Liver (tissue), 9 donors: Measurements from ENCODE around the gene HGFAC. TPM values are rescaled to one million over a fixed set of nuclear protein-coding genes. Genes with fewer than 3 reads are reported as not detected.

Source experiments
- DNase-seq: peaks from one replicate; pipeline ENCODE4 v3.0.0-alpha.2; 2017; ENCODE audit warnings: low spot score
- H3K27ac ChIP-seq, 2 donors: one replicate each; pipeline ENCODE4 v1.7.0; 2013; ENCODE audit warnings: inconsistent platforms in 2 of 2, low read length in 2 of 2, control low read depth in 1 of 2, low read depth in 1 of 2, mild to moderate bottlenecking in 1 of 2
- H3K27me3 ChIP-seq, 4 donors: one replicate each; pipeline versions ENCODE4 v1.6.1 to v1.7.0; 2013; ENCODE audit warnings: low read length in 3 of 4, inconsistent platforms in 1 of 4, mild to moderate bottlenecking in 1 of 4, moderate library complexity in 1 of 4; ENCODE audit not compliant: control insufficient read depth in 4 of 4, insufficient read depth in 4 of 4
- H3K36me3 ChIP-seq, 4 donors: one replicate each; pipeline versions ENCODE4 v1.6.1 to v1.7.0; 2013; ENCODE audit warnings: low read length in 3 of 4, mild to moderate bottlenecking in 3 of 4, low read depth in 1 of 4, moderate library complexity in 1 of 4; ENCODE audit not compliant: control insufficient read depth in 4 of 4, insufficient read depth in 3 of 4
- H3K4me1 ChIP-seq, 4 donors: one replicate each; pipeline versions ENCODE4 v1.6.1 to v1.7.0; 2013; ENCODE audit warnings: low read length in 3 of 4, mild to moderate bottlenecking in 3 of 4, moderate library complexity in 1 of 4; ENCODE audit not compliant: control insufficient read depth in 4 of 4, insufficient read depth in 4 of 4
- H3K4me3 ChIP-seq, 3 donors: one replicate each; pipeline versions ENCODE4 v1.6.1 to v1.7.0; 2013; ENCODE audit warnings: low read length in 3 of 3, control low read depth in 1 of 3, low read depth in 1 of 3, mild to moderate bottlenecking in 1 of 3
- H3K9ac ChIP-seq, 2 donors: one replicate each; pipeline ENCODE4 v1.7.0; 2013; ENCODE audit warnings: low read length in 2 of 2, mild to moderate bottlenecking in 2 of 2, moderate library complexity in 2 of 2, control low read depth in 1 of 2, low read depth in 1 of 2
- H3K9me3 ChIP-seq, 4 donors: one replicate each; pipeline versions ENCODE4 v1.6.1 to v1.7.0; 2013; ENCODE audit warnings: low read length in 3 of 4; ENCODE audit not compliant: control insufficient read depth in 4 of 4
- EGR1 ChIP-seq, 2 donors: IDR thresholded peaks; 2 replicates each; pipeline ENCODE4 v1.6.1; 2016 to 2018; ENCODE audit warnings: antibody characterized with exemption in 2 of 2, low read depth in 2 of 2
- FOXA1 ChIP-seq: IDR thresholded peaks from 2 replicates; pipeline ENCODE4 v1.6.1; 2016; ENCODE audit warnings: antibody characterized with exemption
- FOXA2 ChIP-seq: IDR thresholded peaks from 2 replicates; pipeline ENCODE4 v1.6.1; 2016; ENCODE audit warnings: antibody characterized with exemption
- GABPA ChIP-seq, 2 donors: IDR thresholded peaks in 1 of 2; conservative IDR thresholded peaks in 1 of 2; 2 replicates each; pipeline ENCODE4 v1.6.1; 2016; ENCODE audit warnings: antibody characterized with exemption in 2 of 2, mild to moderate bottlenecking in 1 of 2, moderate library complexity in 1 of 2
- HNF4A ChIP-seq, 2 donors: conservative IDR thresholded peaks; 2 replicates each; pipeline ENCODE4 v1.6.1; 2016; ENCODE audit warnings: antibody characterized with exemption in 2 of 2, mild to moderate bottlenecking in 2 of 2
- HNF4G ChIP-seq: IDR thresholded peaks from 2 replicates; pipeline ENCODE4 v1.6.1; 2016; ENCODE audit warnings: antibody characterized with exemption
- JUND ChIP-seq, 2 donors: IDR thresholded peaks; 2 replicates each; pipeline ENCODE4 v1.6.1; 2016; ENCODE audit warnings: antibody characterized with exemption in 2 of 2
- NR2F2 ChIP-seq: IDR thresholded peaks from 2 replicates; pipeline ENCODE4 v1.6.1; 2016; ENCODE audit warnings: antibody characterized with exemption
- RAD21 ChIP-seq, 2 donors: IDR thresholded peaks; 2 replicates each; pipeline ENCODE4 v1.6.1; 2016; ENCODE audit warnings: antibody characterized with exemption in 2 of 2, mild to moderate bottlenecking in 2 of 2
- RXRA ChIP-seq, 2 donors: IDR thresholded peaks; 2 replicates each; pipeline ENCODE4 v1.6.1; 2017 to 2018; ENCODE audit warnings: antibody characterized with exemption in 2 of 2, mild to moderate bottlenecking in 1 of 2
- SP1 ChIP-seq: IDR thresholded peaks from 2 replicates; pipeline ENCODE4 v1.6.1; 2018; ENCODE audit warnings: antibody characterized with exemption, mild to moderate bottlenecking
- TAF1 ChIP-seq: conservative IDR thresholded peaks from 2 replicates; pipeline ENCODE4 v1.6.1; 2016; ENCODE audit warnings: antibody characterized with exemption, mild to moderate bottlenecking
- YY1 ChIP-seq: IDR thresholded peaks from 2 replicates; pipeline ENCODE4 v1.6.1; 2016; ENCODE audit warnings: antibody characterized with exemption, mild to moderate bottlenecking
- WGBS: extraction: QIAGEN DNeasy Blood & Tissue Kit; methylation state at CpG from one replicate; pipeline ENCODE4 v1.1.7; 2013; 5-methylcytosine and 5-hydroxymethylcytosine counted together
- polyA plus RNA-seq, 2 donors: library from polyadenylated mRNA; stranded (reverse) in 1 of 2; unstranded in 1 of 2; fragments of 200-250 nt in 1 of 2; fragments of >200 nt in 1 of 2; fragmentation: Nextera tagmentation in 1 of 2; extraction: Ambion mirVana in 1 of 2; gene quantifications; one replicate each; pipeline versions ENCODE4 v1.2.1 to v1.2.3, GENCODE V29; 2013 to 2015
- total RNA-seq, 2 donors: library from RNA; depleted of rRNA; stranded (reverse); fragments of >200 nt; gene quantifications; one replicate each; pipeline ENCODE4 v1.2.3, GENCODE V29; 2014
- TF ChIP-seq, protein P1 (sequence below): IDR thresholded peaks from 2 replicates; pipeline ENCODE4 v1.6.1; 2016; ENCODE audit warnings: antibody characterized with exemption
- TF ChIP-seq, protein P2 (sequence below): IDR thresholded peaks from 2 replicates; pipeline ENCODE4 v1.6.1; 2016; ENCODE audit warnings: antibody characterized with exemption
- TF ChIP-seq, protein P3 (sequence below): IDR thresholded peaks from 2 replicates; pipeline ENCODE4 v1.6.1; 2016; ENCODE audit warnings: antibody characterized with exemption, mild to moderate bottlenecking
- TF ChIP-seq, protein P4 (sequence below): IDR thresholded peaks from 2 replicates; pipeline ENCODE4 v1.6.1; 2016; ENCODE audit warnings: antibody characterized with exemption
- TF ChIP-seq, protein P5 (sequence below): fragments of 150-350 bp; IDR thresholded peaks from 2 replicates; pipeline ENCODE4 v1.5.1; 2017; ENCODE audit warnings: improper control_type of control experiment, low read depth, low read length; ENCODE audit not compliant: missing input control
- donor health status: healthy.
- donor health status: healthy.
- donor health status: healthy.
- donor health status: healthy.
- donor health status: healthy.

The HGFAC gene
- total and polyA plus RNA-seq, 4 donors: 23.3 to 133 (median 82.7) TPM

DNA sequence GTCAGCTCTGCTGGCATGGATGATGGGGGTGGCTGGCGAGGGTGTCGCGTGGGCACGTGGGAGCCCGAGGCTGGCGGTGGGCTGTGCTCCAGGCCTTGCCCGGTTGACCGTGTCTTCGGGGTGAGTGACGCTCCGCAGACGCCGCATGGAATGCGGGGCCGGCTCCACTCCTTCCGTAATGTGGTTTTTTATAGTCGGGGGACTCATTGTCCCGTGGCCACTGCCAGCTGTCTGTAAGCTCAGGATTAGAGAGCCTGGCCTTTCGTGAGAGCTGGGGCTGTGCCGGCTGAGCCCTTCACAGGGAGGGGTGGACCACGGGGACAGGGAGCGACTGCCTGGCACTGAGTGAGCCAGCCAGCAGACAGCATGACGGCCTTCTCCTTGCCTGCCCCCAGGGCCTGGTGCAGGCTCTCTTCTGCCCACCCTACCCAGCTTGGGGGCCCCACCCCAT, 41.7 kb downstream of the HGFAC start:
- WGBS: 72% methylated on average over 23 of the region's 23 CpGs
- Histone ChIP-seq H3K27me3 (no peaks in the 10 kb centered on the region), H3K36me3 (no peaks in the 10 kb centered on the region)

DNA sequence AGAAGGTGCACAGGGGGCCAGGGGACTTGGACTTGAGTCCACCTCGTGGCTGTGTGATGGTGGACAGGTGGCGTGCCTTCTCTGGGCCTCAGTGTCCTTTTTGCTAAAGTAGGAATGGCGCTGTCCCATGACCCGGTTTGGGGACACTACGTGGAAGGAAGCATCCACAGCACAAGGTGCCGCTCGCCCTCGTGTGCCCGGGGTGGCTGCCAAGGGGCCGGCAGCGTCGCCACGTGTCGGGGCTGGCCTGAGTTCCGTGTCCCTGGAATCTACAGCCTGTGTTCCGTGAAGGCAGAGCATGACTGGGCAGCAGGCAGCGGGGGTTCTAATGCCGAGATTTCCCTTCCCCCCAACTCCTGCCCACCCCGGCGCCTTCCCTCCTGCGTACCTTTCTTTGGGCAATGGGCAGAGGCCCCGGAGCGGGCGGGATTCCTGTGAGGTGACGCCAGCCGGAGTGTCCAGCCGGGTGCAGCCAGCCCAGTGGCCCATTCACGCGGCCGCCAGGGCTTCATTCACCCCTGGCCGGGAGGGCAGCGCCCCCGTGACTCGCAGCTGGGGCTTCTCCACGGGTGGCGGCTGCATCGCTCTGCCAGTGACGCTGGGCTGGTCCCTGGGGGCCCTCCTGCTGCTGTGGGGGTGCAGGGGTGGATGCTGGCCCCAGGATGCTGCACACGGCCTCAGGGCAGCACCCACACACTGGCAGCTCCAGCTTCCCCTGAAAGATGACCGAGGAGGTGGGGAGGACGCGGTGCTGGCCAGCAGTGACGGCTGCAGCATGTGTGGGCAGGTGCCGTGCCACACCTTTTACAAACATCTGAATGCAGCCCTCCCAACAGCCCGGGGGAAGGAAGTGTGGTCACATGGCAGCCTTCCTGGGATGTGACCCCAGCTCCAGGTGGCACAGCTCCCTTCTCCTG, 42.5 kb downstream of the HGFAC start:
- DNase-seq: no peak
- no peak overlapping the region for H3K27ac ChIP-seq
- 56% methylated on average over 45 of the region's 45 CpGs for WGBS
- peaks cover 0 to 3% (median 0%) of the 10 kb centered on the region in 4 donors for H3K4me1 ChIP-seq
- H3K9ac ChIP-seq: no peak overlapping the region
- H3K27me3 ChIP-seq: no peaks in the 10 kb centered on the region
- no peak overlapping the region for H3K4me3 ChIP-seq
- H3K36me3 ChIP-seq: no peaks in the 10 kb centered on the region
- TF ChIP-seq NR2F2 (no peak), FOXA1 (no peak), SP1 (no peak), HNF4G (no peak), EGR1 (IDR thresholded peaks at IDR 0.05; ENCODE audit: low read depth in 2 of 2) (no peak), JUND (IDR thresholded peaks at IDR 0.05) (no peak), GABPA (IDR thresholded peaks at IDR 0.05 in 1 of 2, conservative IDR thresholded peaks at IDR 0.05 in 1 of 2) (no peak), HNF4A (conservative IDR thresholded peaks at IDR 0.05) (no peak), FOXA2 (no peak), RXRA (IDR thresholded peaks at IDR 0.05) (no peak), RAD21 (IDR thresholded peaks at IDR 0.05) (no peak), YY1 (no peak)
- TF ChIP-seq, protein P1, sequence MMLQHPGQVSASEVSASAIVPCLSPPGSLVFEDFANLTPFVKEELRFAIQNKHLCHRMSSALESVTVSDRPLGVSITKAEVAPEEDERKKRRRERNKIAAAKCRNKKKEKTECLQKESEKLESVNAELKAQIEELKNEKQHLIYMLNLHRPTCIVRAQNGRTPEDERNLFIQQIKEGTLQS: no peak
- TF ChIP-seq, protein P2, sequence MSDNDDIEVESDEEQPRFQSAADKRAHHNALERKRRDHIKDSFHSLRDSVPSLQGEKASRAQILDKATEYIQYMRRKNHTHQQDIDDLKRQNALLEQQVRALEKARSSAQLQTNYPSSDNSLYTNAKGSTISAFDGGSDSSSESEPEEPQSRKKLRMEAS: no peak
- TF ChIP-seq, protein P3, sequence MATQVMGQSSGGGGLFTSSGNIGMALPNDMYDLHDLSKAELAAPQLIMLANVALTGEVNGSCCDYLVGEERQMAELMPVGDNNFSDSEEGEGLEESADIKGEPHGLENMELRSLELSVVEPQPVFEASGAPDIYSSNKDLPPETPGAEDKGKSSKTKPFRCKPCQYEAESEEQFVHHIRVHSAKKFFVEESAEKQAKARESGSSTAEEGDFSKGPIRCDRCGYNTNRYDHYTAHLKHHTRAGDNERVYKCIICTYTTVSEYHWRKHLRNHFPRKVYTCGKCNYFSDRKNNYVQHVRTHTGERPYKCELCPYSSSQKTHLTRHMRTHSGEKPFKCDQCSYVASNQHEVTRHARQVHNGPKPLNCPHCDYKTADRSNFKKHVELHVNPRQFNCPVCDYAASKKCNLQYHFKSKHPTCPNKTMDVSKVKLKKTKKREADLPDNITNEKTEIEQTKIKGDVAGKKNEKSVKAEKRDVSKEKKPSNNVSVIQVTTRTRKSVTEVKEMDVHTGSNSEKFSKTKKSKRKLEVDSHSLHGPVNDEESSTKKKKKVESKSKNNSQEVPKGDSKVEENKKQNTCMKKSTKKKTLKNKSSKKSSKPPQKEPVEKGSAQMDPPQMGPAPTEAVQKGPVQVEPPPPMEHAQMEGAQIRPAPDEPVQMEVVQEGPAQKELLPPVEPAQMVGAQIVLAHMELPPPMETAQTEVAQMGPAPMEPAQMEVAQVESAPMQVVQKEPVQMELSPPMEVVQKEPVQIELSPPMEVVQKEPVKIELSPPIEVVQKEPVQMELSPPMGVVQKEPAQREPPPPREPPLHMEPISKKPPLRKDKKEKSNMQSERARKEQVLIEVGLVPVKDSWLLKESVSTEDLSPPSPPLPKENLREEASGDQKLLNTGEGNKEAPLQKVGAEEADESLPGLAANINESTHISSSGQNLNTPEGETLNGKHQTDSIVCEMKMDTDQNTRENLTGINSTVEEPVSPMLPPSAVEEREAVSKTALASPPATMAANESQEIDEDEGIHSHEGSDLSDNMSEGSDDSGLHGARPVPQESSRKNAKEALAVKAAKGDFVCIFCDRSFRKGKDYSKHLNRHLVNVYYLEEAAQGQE: no peak
- TF ChIP-seq, protein P4, sequence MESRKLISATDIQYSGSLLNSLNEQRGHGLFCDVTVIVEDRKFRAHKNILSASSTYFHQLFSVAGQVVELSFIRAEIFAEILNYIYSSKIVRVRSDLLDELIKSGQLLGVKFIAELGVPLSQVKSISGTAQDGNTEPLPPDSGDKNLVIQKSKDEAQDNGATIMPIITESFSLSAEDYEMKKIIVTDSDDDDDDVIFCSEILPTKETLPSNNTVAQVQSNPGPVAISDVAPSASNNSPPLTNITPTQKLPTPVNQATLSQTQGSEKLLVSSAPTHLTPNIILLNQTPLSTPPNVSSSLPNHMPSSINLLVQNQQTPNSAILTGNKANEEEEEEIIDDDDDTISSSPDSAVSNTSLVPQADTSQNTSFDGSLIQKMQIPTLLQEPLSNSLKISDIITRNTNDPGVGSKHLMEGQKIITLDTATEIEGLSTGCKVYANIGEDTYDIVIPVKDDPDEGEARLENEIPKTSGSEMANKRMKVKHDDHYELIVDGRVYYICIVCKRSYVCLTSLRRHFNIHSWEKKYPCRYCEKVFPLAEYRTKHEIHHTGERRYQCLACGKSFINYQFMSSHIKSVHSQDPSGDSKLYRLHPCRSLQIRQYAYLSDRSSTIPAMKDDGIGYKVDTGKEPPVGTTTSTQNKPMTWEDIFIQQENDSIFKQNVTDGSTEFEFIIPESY: no peak
- TF ChIP-seq, protein P5, sequence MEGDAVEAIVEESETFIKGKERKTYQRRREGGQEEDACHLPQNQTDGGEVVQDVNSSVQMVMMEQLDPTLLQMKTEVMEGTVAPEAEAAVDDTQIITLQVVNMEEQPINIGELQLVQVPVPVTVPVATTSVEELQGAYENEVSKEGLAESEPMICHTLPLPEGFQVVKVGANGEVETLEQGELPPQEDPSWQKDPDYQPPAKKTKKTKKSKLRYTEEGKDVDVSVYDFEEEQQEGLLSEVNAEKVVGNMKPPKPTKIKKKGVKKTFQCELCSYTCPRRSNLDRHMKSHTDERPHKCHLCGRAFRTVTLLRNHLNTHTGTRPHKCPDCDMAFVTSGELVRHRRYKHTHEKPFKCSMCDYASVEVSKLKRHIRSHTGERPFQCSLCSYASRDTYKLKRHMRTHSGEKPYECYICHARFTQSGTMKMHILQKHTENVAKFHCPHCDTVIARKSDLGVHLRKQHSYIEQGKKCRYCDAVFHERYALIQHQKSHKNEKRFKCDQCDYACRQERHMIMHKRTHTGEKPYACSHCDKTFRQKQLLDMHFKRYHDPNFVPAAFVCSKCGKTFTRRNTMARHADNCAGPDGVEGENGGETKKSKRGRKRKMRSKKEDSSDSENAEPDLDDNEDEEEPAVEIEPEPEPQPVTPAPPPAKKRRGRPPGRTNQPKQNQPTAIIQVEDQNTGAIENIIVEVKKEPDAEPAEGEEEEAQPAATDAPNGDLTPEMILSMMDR: no peak
- H3K9me3 ChIP-seq: no peaks in the 10 kb centered on the region

More for the DNA sequence above, 41.7 kb downstream of the HGFAC start:
- peaks cover 0 to 3% (median 0%) of the 10 kb centered on the region in 4 donors for H3K4me1 ChIP-seq
- no peak for TF ChIP-seq TAF1
- TF ChIP-seq, protein P1: no peak
- no peak for TF ChIP-seq HNF4A (conservative IDR thresholded peaks at IDR 0.05)
- H3K4me3 ChIP-seq: no peak overlapping the region
- no peak overlapping the region for H3K9ac ChIP-seq
- H3K27ac ChIP-seq: no peak overlapping the region
- no peaks in the 10 kb centered on the region for H3K9me3 ChIP-seq
- no peak for DNase-seq
